Heart left ventricle (tissue), 13 donors: ENCODE results near the gene BABAM1.

ENCODE experiments used
- CTCF ChIP-seq, 12 donors: fragments of 200-600 bp; sonication (generic) in 4 of 12; IDR thresholded peaks; one replicate each; pipeline versions ENCODE4 v1.5.0 to v1.8.0; 2018 to 2022; ENCODE audit warnings: antibody characterized with exemption in 12 of 12, mild to moderate bottlenecking in 5 of 12
- POLR2A ChIP-seq, 2 donors: fragments of 450-650 bp; IDR thresholded peaks; one replicate each; pipeline ENCODE4 v1.6.1; 2017; ENCODE audit warnings: antibody characterized with exemption in 2 of 2, mild to moderate bottlenecking in 2 of 2, moderate library complexity in 2 of 2
- donor health status: ischemic (EF 13 %, LVEDD 7.1; RV severe dilation, severe dysfunction).
- donor health status: DM: no; HTN: yes; CAD: no.
- donor health status: DM: no; HTN: no; CAD: no.
- donor health status: ischemic (EF 25% LVEDD 6.9; RV normal size, moderate dysfunction).
- donor health status: ischemic (EF 25% LVEDD 5.7; RV mildly dilated, moderate dysfunction).
- donor health status: ischemic (EF 35%, LVEDD 5.7; RV mildly dilated, moderate dysfunction).
- donor health status: nonischemic (EF 11% LVEDD 7.7; RV severe dilation, severe dysfunction).
- donor health status: DM: yes; HTN: yes; CAD: no.
- donor health status: PGD.
- donor health status: ischemic (EF 29% LVEDD 5.4; RV normal size, mild dysfunction).
- donor health status: nonischemic (EF 23%, LVEDD 6.1; RV moderate dilation, normal function).

GRCh38 chr19:17321655-17322489 lies 54.6 kb downstream of the BABAM1 start:
- TF ChIP-seq CTCF (IDR thresholded peaks at IDR 0.05), result no peak
- no peak for TF ChIP-seq POLR2A (IDR thresholded peaks at IDR 0.05)
